Upper lobe of right lung (tissue), 1 donor: ENCODE data around the gene MYO1E. TPM values are rescaled to one million over a fixed set of nuclear protein-coding genes. Genes with fewer than 3 reads are reported as not detected.

Source experiments
- ATAC-seq: fragments of 200-7000 bp; cut with Tn5 transposase; one replicate; pipeline ENCODE4 v1.9.1; 2020; ENCODE audit warnings: mild to moderate bottlenecking, moderate library complexity
- DNase-seq: peaks from one replicate; pipeline ENCODE4 v3.0.0-alpha.2; 2020
- H3K27ac ChIP-seq: fragments of 200-600 bp; one replicate; pipeline ENCODE4 v1.8.0; 2022
- H3K27me3 ChIP-seq: fragments of 200-600 bp; one replicate; pipeline ENCODE4 v1.8.0; 2022; ENCODE audit warnings: mild to moderate bottlenecking
- H3K36me3 ChIP-seq: fragments of 200-600 bp; one replicate; pipeline ENCODE4 v1.8.0; 2022
- H3K4me1 ChIP-seq: fragments of 200-600 bp; one replicate; pipeline ENCODE4 v1.8.0; 2022
- H3K4me3 ChIP-seq: fragments of 200-600 bp; one replicate; pipeline ENCODE4 v1.8.0; 2022; ENCODE audit warnings: mild to moderate bottlenecking
- H3K9me3 ChIP-seq: fragments of 200-600 bp; one replicate; pipeline ENCODE4 v1.8.0; 2022
- intact Hi-C: fragments of 100-400 bp; cut with DNase I; formaldehyde crosslinking; loops from one replicate; pipeline ENCODE4 v1.11.0; 2022
- total RNA-seq: library from RNA; stranded (reverse); fragmentation: NEBNext Ultra II Directional; extraction: Animal tissue kit (Norgen Biotek cat#: 25700); gene quantifications from one replicate; pipeline ENCODE4 v1.2.1, GENCODE V29; 2021
- TF ChIP-seq, protein P1 (sequence below): fragments of 200-600 bp; IDR thresholded peaks from one replicate; pipeline ENCODE4 v1.8.0; 2022; ENCODE audit warnings: antibody characterized with exemption
- donor health status: DM: no; HTN: yes; CAD: no; lungs with severe emphysema.

MYO1E gene
- total RNA-seq, 1 donor from 2014 or later = 98.4 TPM

DNA sequence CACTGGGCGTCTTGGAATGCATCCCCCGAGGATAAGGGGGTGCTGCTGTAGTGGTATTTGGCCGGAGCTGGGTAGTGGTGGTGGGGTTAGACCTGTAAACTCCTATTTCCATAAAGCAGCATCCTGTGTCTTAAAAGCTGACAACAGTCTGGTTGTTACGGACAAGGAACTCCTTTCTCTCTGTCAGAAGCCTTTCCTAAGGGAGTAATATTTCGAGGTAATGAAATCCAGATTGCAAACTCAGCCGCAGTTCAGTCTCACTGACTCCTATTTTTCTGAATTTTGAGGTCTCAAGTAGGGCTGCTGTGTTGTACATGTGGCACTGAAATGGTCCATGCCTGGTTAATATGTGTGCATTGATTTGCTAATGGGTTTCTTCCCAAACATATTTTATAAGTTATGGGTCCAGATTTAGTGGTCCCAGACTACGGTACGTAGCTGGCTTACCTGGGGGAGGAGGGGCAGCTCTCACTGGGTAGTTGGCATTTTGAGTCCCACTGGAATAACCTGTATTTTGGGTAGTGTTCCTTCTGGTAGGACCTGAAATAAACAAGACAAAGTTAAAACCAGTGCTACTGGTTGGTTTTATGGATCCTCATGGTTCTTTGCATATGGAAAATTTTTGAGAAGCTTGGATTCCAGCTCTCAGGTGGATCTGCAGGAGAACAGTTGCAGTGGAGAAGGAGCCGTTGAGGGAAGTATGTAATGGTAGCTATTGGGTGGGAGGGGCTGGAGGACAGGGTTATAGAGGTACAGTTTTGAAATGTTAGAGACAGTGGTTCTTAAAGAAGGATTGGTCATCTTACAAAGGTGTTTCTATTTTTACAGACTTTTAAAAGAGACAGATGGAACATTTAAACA, 214.6 kb downstream of the MYO1E start:
- H3K4me1 ChIP-seq = peaks cover 5% of the 10 kb centered on the region
- H3K9me3 ChIP-seq = no peaks in the 10 kb centered on the region
- intact Hi-C loops = no loop called here
- H3K4me3 ChIP-seq = no peak overlapping the region
- DNase-seq (no peak), ATAC-seq (no peak)
- peaks cover 45% of the 10 kb centered on the region for H3K36me3 ChIP-seq
- TF ChIP-seq, protein P1, sequence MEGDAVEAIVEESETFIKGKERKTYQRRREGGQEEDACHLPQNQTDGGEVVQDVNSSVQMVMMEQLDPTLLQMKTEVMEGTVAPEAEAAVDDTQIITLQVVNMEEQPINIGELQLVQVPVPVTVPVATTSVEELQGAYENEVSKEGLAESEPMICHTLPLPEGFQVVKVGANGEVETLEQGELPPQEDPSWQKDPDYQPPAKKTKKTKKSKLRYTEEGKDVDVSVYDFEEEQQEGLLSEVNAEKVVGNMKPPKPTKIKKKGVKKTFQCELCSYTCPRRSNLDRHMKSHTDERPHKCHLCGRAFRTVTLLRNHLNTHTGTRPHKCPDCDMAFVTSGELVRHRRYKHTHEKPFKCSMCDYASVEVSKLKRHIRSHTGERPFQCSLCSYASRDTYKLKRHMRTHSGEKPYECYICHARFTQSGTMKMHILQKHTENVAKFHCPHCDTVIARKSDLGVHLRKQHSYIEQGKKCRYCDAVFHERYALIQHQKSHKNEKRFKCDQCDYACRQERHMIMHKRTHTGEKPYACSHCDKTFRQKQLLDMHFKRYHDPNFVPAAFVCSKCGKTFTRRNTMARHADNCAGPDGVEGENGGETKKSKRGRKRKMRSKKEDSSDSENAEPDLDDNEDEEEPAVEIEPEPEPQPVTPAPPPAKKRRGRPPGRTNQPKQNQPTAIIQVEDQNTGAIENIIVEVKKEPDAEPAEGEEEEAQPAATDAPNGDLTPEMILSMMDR = no peak
- H3K27me3 ChIP-seq = no peaks in the 10 kb centered on the region
- no peak overlapping the region for H3K27ac ChIP-seq

DNA sequence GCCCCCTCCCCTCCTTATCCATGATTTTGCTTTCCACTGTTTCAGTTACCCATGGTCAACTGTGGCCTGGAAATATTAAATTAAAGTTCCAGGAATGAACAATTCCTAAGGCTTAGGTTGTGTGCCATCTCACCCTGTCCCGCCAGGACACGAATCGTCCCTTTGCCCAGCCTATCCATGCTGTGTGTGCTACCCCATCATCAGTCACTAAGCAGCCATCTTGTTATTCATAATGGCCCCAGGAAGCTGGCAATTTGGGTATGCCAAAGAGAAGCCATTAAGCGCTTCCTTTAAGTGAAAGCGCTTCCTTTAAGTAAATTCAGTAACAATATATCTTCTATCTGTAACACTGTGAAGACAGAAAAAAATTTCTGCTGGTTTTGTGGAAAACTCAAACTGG, 215.3 kb downstream of the MYO1E start:
- Histone ChIP-seq H3K4me1 (peaks cover 5% of the 10 kb centered on the region), H3K27me3 (no peaks in the 10 kb centered on the region)

DNA sequence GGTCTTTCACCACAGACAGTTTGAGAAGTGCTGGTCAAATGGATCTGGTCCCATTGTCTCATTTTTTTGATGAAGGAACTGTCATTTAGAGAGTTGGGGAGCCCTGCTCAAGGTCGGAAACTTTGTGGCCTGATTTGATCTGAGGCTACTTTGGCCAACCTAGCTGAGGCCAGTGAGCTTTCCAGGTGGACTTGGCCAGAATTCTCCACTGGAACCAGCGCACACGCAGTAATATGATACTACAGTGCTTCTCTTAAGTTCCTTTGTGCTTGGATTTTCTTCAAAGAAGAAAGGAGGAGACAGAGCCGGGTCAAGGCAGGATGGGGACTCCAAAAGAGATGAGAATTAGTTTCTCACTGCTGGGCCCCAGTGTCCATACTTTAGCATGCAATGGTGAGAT, 217.2 kb downstream of the MYO1E start:
- Histone ChIP-seq H3K27ac (no peak overlapping the region), H3K4me3 (no peak overlapping the region), H3K4me1 (peaks cover 5% of the 10 kb centered on the region), H3K9me3 (no peaks in the 10 kb centered on the region), H3K27me3 (no peaks in the 10 kb centered on the region), H3K36me3 (peaks cover 42% of the 10 kb centered on the region)
- no peak for ATAC-seq
- TF ChIP-seq, protein P1 = no peak
- intact Hi-C loops = no loop called here
- no peak for DNase-seq

More for the DNA sequence above, 215.3 kb downstream of the MYO1E start:
- H3K36me3 ChIP-seq = peaks cover 51% of the 10 kb centered on the region
- no peak overlapping the region for H3K27ac ChIP-seq
- ATAC-seq = no peak
- DNase-seq = no peak
- H3K4me3 ChIP-seq = no peak overlapping the region
- TF ChIP-seq, protein P1 = no peak
- no peaks in the 10 kb centered on the region for H3K9me3 ChIP-seq
- intact Hi-C loops = no loop called here

DNA sequence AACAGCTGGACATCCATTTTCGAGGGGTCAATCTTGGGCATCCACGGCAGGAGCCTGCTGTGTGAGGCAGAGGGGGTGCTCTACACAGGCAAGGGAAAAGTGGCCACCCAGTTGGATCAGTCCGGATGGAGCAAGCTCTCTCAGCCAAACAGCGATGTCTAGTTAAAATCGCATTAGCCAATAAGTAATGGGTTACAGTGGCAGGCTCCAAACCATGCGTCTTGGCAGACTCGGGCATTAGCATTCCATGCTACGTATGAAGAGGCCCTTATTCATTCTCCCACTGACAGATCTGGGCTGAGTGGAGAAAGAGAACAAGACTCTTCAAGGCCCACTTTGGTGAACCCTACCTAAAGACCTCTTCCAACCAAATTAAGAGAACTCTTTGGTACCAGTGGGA, 218.4 kb downstream of the MYO1E start:
- peak; percentile 32 for ATAC-seq
- H3K27ac ChIP-seq = no peak overlapping the region
- intact Hi-C loops = no loop called here

DNA sequence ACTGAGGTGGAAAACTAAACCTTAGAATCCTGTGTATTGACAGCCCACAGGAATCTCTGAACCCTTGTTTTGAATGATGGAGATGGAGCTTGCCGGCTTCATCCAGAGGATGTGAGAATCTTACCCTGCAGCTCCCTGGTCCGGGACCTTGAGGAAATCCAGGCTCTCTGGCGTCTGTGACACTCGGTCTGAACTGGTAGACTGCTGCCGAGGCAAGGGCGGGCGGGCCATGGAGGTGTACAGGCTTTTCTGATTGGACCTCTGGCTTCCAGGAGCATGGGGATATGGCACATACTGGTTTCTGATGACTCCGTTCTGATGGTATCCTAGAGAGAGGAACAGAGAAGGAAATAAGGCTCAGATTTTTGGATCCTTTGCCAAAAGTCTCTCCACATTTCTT, 219.2 kb downstream of the MYO1E start:
- ATAC-seq = no peak
- Histone ChIP-seq H3K36me3 (peaks cover 40% of the 10 kb centered on the region), H3K9me3 (no peaks in the 10 kb centered on the region), H3K27ac (no peak overlapping the region), H3K4me3 (no peak overlapping the region), H3K4me1 (no peaks in the 10 kb centered on the region), H3K27me3 (no peaks in the 10 kb centered on the region)
- no peak for DNase-seq
- intact Hi-C loops = no loop called here
- TF ChIP-seq, protein P1 = no peak

More for the DNA sequence above, 218.4 kb downstream of the MYO1E start:
- no peaks in the 10 kb centered on the region for H3K9me3 ChIP-seq
- H3K36me3 ChIP-seq = peaks cover 40% of the 10 kb centered on the region
- TF ChIP-seq, protein P1 = no peak
- no peak overlapping the region for H3K4me3 ChIP-seq
- H3K27me3 ChIP-seq = no peaks in the 10 kb centered on the region
- H3K4me1 ChIP-seq = peaks cover 3% of the 10 kb centered on the region
- DNase-seq = no peak
